Neural cell (in vitro differentiated cells): ENCODE measurements around the gene TMEM247.

Experiments
- EP300 ChIP-seq: fragments of 450-650 bp; conservative IDR thresholded peaks from 2 replicates; pipeline ENCODE4 v1.6.1; 2014; ENCODE audit warnings: antibody characterized with exemption, mild to moderate bottlenecking, moderate library complexity; ENCODE audit not compliant: poor library complexity, severe bottlenecking
- EZH2 ChIP-seq: fragments of 200-600, 300-800 bp; shearing (Covaris generic), sonication (generic); IDR thresholded peaks from 2 replicates; pipeline ENCODE4 v1.6.1; 2014; ENCODE audit warnings: antibody characterized with exemption, low read length, borderline replicate concordance, mild to moderate bottlenecking; ENCODE audit not compliant: insufficient read depth, poor library complexity, severe bottlenecking
- MXI1 ChIP-seq: fragments of 450-650 bp; conservative IDR thresholded peaks from 2 replicates; pipeline ENCODE4 v1.6.1; 2014; ENCODE audit warnings: antibody characterized with exemption, mild to moderate bottlenecking; ENCODE audit not compliant: poor library complexity, severe bottlenecking
- POLR2AphosphoS5 ChIP-seq: IDR thresholded peaks from 2 replicates; pipeline ENCODE4 v1.6.1; 2012
- RAD21 ChIP-seq: fragments of 450-650 bp; conservative IDR thresholded peaks from 2 replicates; pipeline ENCODE4 v1.6.1; 2014; ENCODE audit warnings: antibody characterized with exemption, mild to moderate bottlenecking, moderate library complexity
- SMC3 ChIP-seq: fragments of 450-650 bp; conservative IDR thresholded peaks from 2 replicates; pipeline ENCODE4 v1.6.1; 2014; ENCODE audit warnings: antibody characterized with exemption, mild to moderate bottlenecking, moderate library complexity; ENCODE audit not compliant: poor library complexity
- TAF1 ChIP-seq: IDR thresholded peaks from 2 replicates; pipeline ENCODE4 v1.6.1; 2012; ENCODE audit warnings: low read depth
- TF ChIP-seq, protein P1 (sequence below): fragments of 450-650 bp; IDR thresholded peaks from 2 replicates; pipeline ENCODE4 v1.5.1; 2014; ENCODE audit warnings: antibody characterized with exemption, mild to moderate bottlenecking, moderate library complexity; ENCODE audit not compliant: poor library complexity, severe bottlenecking
- TF ChIP-seq, protein P2 (sequence below): IDR thresholded peaks from 2 replicates; pipeline ENCODE4 v1.6.1; 2012; ENCODE audit warnings: borderline replicate concordance

DNA sequence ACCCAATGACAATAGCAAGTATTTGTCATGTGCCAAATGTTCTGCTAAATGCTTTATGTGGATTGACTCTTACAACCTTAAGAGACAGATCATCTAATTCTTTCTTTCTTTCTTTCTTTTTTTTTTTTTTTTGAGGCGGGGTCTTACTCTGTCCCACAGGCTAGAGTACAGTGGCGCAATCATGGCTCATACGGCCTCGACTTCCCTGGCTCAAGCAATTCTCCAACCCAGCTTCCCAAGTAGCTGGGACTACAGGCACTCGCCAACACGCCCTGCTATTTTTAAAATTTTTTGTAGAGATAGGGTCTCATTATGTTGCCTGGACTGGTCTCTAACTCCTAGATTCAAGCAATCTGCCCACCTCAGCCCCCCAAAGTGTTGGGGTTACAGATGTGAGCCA lies 21.4 kb downstream of the TMEM247 start:
- TF ChIP-seq, protein P1, sequence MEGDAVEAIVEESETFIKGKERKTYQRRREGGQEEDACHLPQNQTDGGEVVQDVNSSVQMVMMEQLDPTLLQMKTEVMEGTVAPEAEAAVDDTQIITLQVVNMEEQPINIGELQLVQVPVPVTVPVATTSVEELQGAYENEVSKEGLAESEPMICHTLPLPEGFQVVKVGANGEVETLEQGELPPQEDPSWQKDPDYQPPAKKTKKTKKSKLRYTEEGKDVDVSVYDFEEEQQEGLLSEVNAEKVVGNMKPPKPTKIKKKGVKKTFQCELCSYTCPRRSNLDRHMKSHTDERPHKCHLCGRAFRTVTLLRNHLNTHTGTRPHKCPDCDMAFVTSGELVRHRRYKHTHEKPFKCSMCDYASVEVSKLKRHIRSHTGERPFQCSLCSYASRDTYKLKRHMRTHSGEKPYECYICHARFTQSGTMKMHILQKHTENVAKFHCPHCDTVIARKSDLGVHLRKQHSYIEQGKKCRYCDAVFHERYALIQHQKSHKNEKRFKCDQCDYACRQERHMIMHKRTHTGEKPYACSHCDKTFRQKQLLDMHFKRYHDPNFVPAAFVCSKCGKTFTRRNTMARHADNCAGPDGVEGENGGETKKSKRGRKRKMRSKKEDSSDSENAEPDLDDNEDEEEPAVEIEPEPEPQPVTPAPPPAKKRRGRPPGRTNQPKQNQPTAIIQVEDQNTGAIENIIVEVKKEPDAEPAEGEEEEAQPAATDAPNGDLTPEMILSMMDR: no peak
- TF ChIP-seq EZH2: no peak
- TF ChIP-seq RAD21: no peak
- TF ChIP-seq POLR2AphosphoS5: no peak
- TF ChIP-seq, protein P2, sequence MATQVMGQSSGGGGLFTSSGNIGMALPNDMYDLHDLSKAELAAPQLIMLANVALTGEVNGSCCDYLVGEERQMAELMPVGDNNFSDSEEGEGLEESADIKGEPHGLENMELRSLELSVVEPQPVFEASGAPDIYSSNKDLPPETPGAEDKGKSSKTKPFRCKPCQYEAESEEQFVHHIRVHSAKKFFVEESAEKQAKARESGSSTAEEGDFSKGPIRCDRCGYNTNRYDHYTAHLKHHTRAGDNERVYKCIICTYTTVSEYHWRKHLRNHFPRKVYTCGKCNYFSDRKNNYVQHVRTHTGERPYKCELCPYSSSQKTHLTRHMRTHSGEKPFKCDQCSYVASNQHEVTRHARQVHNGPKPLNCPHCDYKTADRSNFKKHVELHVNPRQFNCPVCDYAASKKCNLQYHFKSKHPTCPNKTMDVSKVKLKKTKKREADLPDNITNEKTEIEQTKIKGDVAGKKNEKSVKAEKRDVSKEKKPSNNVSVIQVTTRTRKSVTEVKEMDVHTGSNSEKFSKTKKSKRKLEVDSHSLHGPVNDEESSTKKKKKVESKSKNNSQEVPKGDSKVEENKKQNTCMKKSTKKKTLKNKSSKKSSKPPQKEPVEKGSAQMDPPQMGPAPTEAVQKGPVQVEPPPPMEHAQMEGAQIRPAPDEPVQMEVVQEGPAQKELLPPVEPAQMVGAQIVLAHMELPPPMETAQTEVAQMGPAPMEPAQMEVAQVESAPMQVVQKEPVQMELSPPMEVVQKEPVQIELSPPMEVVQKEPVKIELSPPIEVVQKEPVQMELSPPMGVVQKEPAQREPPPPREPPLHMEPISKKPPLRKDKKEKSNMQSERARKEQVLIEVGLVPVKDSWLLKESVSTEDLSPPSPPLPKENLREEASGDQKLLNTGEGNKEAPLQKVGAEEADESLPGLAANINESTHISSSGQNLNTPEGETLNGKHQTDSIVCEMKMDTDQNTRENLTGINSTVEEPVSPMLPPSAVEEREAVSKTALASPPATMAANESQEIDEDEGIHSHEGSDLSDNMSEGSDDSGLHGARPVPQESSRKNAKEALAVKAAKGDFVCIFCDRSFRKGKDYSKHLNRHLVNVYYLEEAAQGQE: no peak
- no peak for TF ChIP-seq SMC3
- TF ChIP-seq EP300: no peak
- no peak for TF ChIP-seq MXI1
- TF ChIP-seq TAF1: no peak
